ENCODE results near the gene PNKD. TPM values are rescaled to one million over a fixed set of nuclear protein-coding genes. Genes with fewer than 3 reads are reported as not detected.
A peak's percentile ranks its signal among the peaks of the same experiment; 100 is the strongest.
"Not testable (repeated sequence)": the region's sequence is repeated elsewhere in the genome, so short reads cannot be mapped to it uniquely, and the experiment has no call there.

PNKD gene
- total RNA-seq, 2 donors from 2014 or later, result 62.4 to 68.5 TPM

DNA sequence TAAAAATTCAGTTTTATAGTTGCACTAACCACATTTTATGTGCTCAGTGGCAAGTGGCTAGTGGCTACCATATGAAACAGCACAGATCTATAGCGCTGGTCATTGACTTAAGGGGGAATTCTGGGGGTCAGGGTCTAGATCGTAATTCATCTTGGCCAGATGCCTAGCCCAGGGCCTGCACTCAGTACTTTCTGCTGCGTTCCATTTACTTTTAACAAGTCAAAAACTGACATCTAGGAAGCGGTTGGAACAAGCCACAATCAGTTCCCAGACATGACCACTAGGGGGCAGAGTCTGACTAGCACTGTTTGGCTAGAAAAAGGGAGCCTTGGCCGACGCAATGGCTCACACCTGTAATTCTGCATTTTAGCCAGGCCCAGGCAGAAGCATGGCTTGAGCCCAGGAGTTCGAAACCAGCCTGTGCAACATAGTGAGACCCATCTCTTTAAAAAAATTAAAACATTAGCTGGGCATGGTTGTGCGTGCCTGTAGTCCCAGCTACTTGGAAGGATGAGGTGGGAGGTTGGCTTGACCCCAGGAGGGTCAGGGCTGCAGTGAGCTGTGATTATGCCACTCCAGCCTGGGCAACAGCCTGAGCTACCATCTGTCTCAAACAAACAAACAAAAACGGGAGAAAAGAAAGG lies 31.0 kb downstream of the PNKD start:
- ATAC-seq, result peak; percentile 73 to 84
- peak; percentile 83 for DNase-seq
- intact Hi-C loops (cut with DNase I), result loop anchor here (2.0 to 10.0 kb wide), 3 partner anchors 56 to 164 kb away; partner anchors contain the start of gene CATIP (in 2 of the 2)

- intact Hi-C loops (cut with DNase I), result loop anchor here in 1 of 2 donors (10.0 kb wide), 1 partner anchor 159 kb away; no protein-coding TSS in a partner anchor
- no peak for DNase-seq
- no peak for ATAC-seq
Observed at GRCh38 chr2:218305383-218305782, 35.1 kb downstream of the PNKD start.

DNA sequence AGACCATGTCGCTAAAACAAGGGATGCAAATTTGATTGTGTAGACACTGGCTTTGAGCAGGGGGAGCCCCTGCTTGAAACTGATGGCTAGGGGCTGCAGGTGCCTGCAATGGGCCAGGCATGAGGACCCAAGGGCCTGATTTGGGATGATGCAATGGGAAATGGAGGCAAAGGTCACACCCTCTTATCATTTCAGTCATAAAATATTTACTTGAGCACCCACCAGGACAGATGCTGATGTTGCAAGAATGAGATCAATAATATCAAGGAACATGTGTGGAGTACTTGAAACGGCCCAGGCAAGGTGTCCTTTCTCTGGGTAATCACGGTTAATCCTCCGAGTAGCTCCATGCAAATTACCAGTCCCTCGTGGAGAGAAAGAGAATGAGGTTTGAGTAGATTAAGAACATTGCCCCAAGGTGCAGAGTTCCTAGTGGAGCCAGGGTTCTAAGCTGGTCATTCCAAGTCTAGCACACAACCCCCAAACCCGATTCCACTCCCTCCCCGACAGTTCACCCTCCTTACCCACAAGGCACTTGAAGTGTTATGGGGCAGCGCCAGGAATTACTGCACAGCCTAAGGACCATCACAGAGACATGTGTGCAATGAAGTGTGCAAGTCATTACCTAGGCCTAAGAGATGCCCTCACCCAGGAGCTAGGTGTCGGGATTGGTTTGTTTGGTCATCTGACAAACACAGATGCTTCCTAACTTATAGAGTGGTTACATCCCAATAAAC lies 36.0 kb downstream of the PNKD start:
- intact Hi-C loops (cut with DNase I), result loop anchor here in 1 of 2 donors (10.0 kb wide), 1 partner anchor 158 kb away; no protein-coding TSS in a partner anchor
- DNase-seq (no peak), ATAC-seq (no peak)

DNA sequence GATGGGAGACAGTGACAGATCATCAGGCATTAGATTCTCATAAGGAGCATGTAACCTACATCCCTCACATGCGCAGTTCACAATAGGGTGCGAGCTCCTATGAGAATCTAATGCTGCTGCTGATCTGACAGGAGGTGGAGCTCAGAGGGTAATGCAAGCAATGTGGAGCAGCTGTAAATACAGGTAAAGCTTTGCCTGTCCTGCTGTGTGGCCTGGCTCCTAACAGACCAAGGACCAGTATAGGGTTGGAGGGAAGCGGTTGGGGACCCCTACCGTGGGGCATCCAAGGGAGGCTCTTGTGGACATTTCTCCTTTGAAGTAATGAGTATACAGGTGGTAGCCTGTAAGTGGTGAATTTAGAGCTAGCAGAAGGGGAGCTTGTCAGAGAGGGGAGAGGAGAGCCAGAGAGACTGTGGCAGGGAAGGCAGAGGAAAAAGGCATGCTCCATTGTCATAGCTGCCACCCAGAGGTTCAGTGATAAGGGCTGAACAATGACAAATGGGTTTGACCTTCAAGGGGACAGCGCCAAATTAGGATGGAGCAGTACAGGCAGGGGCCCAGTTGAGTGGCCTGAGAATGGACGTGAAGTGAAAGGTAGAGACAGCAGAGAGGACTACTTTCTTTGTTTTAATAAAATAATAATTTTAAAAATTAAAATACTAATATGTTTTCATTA lies 37.2 kb downstream of the PNKD start:
- intact Hi-C loops (cut with DNase I), result loop anchor here in 1 of 2 donors (10.0 kb wide), 1 partner anchor 157 kb away; no protein-coding TSS in a partner anchor
- peak; percentile 61 to 66 for ATAC-seq
- DNase-seq, result no peak

DNA sequence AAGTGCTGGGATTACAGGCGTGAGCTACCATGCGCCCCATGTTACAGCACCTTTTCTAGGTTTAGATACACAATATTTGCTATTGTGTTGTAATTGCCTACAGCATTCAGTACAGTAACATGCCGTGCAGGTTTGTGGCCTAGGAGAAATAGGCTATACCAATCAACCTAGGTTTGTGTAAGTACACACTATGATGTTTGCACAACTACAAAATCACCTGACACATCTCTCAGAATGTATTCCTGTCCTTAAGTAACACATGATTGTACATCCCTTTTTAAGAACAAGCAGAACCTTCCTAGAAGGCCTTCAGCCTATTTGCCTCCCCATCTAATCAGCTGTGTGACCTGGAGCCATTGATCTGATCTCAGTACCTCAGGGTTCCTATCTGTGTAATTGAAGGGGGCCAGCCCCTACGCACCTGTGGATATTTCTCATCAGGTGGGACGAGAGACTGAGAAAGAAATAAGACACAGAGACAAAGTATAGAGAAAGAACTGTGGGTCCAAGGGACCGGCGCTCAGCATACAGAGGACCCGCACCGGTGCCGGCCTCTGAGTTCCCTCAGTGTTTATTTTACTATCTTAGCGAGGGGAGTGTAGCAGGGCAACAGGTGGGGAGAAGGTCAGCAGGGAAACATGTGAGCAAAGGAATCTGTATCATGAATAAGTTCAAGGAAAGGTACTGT lies 40.7 kb downstream of the PNKD start:
- ATAC-seq (no peak), DNase-seq (no peak)
- intact Hi-C loops (cut with DNase I), result no loop called here

GRCh38 chr2:218311541-218312266 lies 41.4 kb downstream of the PNKD start:
- DNase-seq; intact Hi-C loops (cut with DNase I); ATAC-seq: not testable (repeated sequence)

- ATAC-seq (no peak), DNase-seq (no peak)
- intact Hi-C loops (cut with DNase I), result no loop called here
Observed at GRCh38 chr2:218312267-218312756, 42.0 kb downstream of the PNKD start.

DNA sequence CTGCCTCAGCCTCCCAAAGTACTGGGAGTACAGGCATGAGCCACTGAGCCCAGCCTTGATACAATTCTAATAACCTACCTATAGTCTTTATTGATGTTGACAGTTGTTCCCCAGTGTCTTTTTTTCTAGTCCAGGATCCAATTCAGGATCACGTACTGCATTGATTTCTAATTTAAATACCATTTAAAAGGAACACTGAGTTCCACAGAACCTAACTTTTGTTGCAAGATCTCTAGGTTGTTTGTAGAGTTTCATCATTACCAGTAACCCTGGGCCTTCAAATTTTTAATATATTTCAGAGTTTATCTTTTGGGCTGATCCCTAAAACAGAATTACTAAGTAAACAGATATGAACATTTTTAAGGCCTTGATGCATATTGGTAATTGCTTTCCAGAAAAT lies 43.0 kb downstream of the PNKD start:
- DNase-seq (no peak), ATAC-seq (no peak)
- intact Hi-C loops (cut with DNase I), result no loop called here

GRCh38 chr2:218314764-218315163 lies 44.4 kb downstream of the PNKD start:
- DNase-seq; ATAC-seq; intact Hi-C loops (cut with DNase I): not testable (repeated sequence)

DNA sequence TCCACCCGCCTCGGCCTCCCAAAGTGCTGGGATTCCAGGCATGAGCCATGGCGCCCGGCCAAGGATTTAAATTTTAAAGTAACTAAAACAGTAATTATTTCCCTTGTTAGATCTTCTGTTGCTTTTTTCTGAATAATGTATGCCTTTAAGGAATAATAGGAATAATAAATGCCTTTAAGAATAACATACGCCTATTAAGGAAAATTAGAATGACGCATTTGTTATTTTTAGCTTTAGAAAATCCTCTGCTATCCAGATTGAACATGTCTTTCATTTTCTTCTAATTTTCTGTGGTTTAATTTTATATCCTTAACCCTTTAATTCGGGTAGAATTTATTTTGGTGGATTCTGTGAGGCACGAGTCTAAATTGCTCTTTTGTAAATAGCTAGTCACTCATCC lies 45.1 kb downstream of the PNKD start:
- ATAC-seq (no peak), DNase-seq (no peak)
- intact Hi-C loops (cut with DNase I), result no loop called here

- intact Hi-C loops (cut with DNase I), result no loop called here
- ATAC-seq (no peak), DNase-seq (no peak)
Observed at GRCh38 chr2:218317303-218317630, 46.9 kb downstream of the PNKD start.

DNA sequence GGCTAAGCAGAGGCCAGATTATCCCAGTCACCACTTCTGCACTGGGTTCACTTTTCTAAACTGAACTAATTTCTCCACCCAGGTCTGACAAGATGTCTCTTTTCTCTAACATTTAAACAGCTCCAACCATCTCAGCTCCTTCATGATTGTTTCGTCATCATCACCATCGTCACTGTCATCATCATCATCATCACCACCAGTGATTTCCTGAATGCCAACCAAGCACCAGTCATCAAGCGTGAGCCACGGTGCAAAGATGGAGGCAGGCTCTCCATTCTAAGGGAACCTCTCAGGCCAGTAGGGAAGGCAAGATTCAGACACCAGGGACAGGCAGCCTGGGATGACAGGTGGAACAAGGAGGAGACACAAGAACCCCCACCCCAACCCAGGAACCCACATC lies 47.5 kb downstream of the PNKD start:
- intact Hi-C loops (cut with DNase I), result no loop called here
- DNase-seq (no peak), ATAC-seq (no peak)

DNA sequence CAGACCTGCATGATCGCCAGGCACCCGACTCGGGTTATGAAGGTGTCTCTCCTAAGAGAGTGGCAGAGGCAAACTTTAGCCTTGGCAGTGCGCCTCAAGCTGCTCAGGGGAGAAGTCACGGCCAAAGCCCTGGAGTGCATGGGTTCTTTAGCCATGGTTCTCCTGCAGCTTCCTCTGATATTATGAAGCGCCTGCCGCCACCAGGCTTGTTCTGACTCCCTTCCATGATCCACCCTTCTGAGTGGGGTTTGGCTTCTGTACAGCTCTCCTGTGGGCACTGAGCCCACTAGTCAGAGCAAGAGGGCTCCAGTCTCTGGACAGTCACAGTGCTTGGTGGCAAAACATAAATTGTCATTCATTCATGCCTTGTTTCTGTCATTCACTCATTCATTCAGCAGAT lies 47.9 kb downstream of the PNKD start:
- no peak for ATAC-seq
- intact Hi-C loops (cut with DNase I), result no loop called here
- no peak for DNase-seq

DNA sequence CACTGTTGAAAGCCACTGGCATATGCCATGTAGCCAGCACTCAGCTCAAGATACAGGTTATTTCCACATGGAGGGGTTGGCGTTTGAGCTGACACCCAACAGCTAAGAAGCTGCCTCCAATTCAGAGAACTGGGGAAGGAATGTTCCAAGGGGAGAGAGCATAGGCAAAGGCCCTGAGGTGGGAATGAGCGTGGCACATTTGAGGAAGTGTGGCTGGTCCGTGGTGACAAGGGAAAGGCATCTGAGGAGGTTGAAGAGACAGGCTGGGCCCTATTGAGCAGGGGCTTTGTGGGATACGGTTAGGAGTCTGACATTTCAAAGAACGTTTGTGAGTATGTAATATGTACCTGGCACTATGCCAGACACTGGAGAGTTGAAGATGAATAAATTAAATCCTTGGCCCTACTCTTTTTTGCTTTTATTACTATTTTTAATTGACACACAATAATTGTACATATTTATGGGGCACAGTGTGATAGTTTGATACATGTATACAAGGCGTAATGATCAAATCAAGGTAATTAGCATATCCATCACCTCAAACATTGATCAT lies 49.6 kb downstream of the PNKD start:
- no peak for DNase-seq
- no peak for ATAC-seq
- intact Hi-C loops (cut with DNase I), result no loop called here

DNA sequence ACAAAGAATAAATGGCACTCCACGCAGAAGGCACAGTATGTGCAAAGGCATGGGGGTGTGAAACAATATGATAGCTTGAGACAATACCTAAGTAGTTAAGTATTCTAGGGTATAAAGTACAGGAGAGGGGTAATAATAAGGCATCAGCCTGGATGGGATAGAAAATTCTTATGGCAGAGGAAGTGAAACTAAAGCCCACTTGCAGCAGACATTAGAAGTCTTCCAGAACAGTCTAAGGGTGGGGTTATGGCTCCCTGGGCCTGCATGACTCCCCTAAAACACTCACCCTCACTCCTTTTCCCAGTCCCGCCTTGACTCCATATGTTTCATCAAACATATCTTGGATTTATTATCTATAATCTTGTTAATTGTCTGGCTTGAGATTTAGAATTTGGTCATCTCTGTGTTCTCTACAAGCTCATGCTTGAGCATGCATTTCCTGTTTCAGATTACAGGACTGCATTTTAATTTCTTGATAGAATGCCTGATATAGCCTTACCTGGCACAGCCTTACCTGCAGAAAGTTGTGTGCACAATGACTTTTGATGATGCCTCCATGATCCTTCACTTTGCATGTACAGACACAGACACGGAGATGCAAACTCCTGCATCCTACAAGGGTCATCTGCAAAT lies 50.5 kb downstream of the PNKD start:
- DNase-seq, result no peak
- intact Hi-C loops (cut with DNase I), result no loop called here

GRCh38 chr2:218322768-218323525 lies 52.6 kb downstream of the PNKD start:
- intact Hi-C loops (cut with DNase I), result no loop called here
- DNase-seq, result peak; percentile 82
- ATAC-seq, result peak; percentile 90

More for the DNA sequence above, 50.5 kb downstream of the PNKD start:
- ATAC-seq, result no peak
